Muscle of leg (tissue), 16 donors: ENCODE data around the gene TOMM34. TPM values are rescaled to one million over a fixed set of nuclear protein-coding genes. Genes with fewer than 3 reads are reported as not detected.

ENCODE experiments used
- DNase-seq: peaks from one replicate; pipeline ENCODE4 v3.0.0; 2013
- H3K27ac ChIP-seq: one replicate; pipeline ENCODE4 v1.5.1; 2013; ENCODE audit warnings: mild to moderate bottlenecking, low read length, control low read depth
- H3K27me3 ChIP-seq: one replicate; pipeline ENCODE4 v1.6.1; 2013; ENCODE audit warnings: low read length; ENCODE audit not compliant: control insufficient read depth, insufficient read depth
- H3K36me3 ChIP-seq: one replicate; pipeline ENCODE4 v1.6.1; 2013; ENCODE audit warnings: low read length; ENCODE audit not compliant: control insufficient read depth, insufficient read depth
- H3K4me1 ChIP-seq: one replicate; pipeline ENCODE4 v1.6.1; 2013; ENCODE audit warnings: low read length; ENCODE audit not compliant: control insufficient read depth, insufficient read depth
- H3K4me3 ChIP-seq: one replicate; pipeline ENCODE4 v1.5.1; 2013; ENCODE audit warnings: low read length, control low read depth
- H3K9me3 ChIP-seq: replicated peaks from 2 replicates; pipeline ENCODE4 v1.6.1; 2013; ENCODE audit warnings: low read depth, low read length; ENCODE audit not compliant: control insufficient read depth
- WGBS: methylation state at CpG from one replicate; pipeline ENCODE4 v1.1.5; 2013; ENCODE audit warnings: missing lambda C conversion rate; ENCODE audit not compliant: insufficient coverage; 5-methylcytosine and 5-hydroxymethylcytosine counted together
- long read RNA-seq, 11 donors: transcript quantifications; one replicate each; lab custom pipeline, GENCODE V29; 2026
- polyA plus RNA-seq, 8 donors: library from polyadenylated mRNA; unstranded; fragments of 120-200 nt; gene quantifications; one replicate each; pipeline versions ENCODE4 v1.2.1 to v1.2.3, GENCODE V29; 2013; ENCODE audit warnings: inconsistent platforms in 1 of 8, low replicate concordance in 1 of 8; ENCODE audit not compliant: insufficient read length in 8 of 8, insufficient read depth in 1 of 8
- total RNA-seq: library from RNA; stranded (reverse); fragments of 120-200 nt; gene quantifications from one replicate; pipeline ENCODE4 v1.2.4, GENCODE V29; 2013

The TOMM34 gene
- total RNA-seq (9.7 TPM), polyA plus RNA-seq (10 to 100 TPM; 12.4 to 17.9 (median 14.8) TPM)
- long read RNA-seq, donor 1, partial matches to known transcripts, result 5 of 9 reads
- long read RNA-seq, donor 1, other reads (novel, unspliced or antisense), result 0 of 9 reads
- long read RNA-seq, donor 2, partial matches to known transcripts, result 0 of 1 reads
- long read RNA-seq, donor 2, other reads (novel, unspliced or antisense), result 0 of 1 reads
- long read RNA-seq, donor 3, transcript TOMM34-201 (7 exons, 2,062 nt), result major isoform, 7 of 18 reads
- long read RNA-seq, donor 3, partial matches to known transcripts, result 11 of 18 reads
- long read RNA-seq, donor 3, other reads (novel, unspliced or antisense), result 0 of 18 reads
- long read RNA-seq, donor 4, partial matches to known transcripts, result 0 of 4 reads
- long read RNA-seq, donor 4, other reads (novel, unspliced or antisense), result 0 of 4 reads
- long read RNA-seq, donor 5, transcript TOMM34-201 (7 exons, 2,062 nt), result major isoform, 13 of 22 reads
- long read RNA-seq, donor 5, partial matches to known transcripts, result 9 of 22 reads
- long read RNA-seq, donor 5, other reads (novel, unspliced or antisense), result 0 of 22 reads
- long read RNA-seq, donor 6, transcript TOMM34-201 (7 exons, 2,062 nt), result major isoform, 8 of 18 reads
- long read RNA-seq, donor 6, partial matches to known transcripts, result 10 of 18 reads
- long read RNA-seq, donor 6, other reads (novel, unspliced or antisense), result 0 of 18 reads
- long read RNA-seq, donor 7, transcript TOMM34-201 (7 exons, 2,062 nt), result major isoform, 6 of 11 reads
- long read RNA-seq, donor 7, partial matches to known transcripts, result 5 of 11 reads
- long read RNA-seq, donor 7, other reads (novel, unspliced or antisense), result 0 of 11 reads
- long read RNA-seq, donor 8, transcript TOMM34-201 (7 exons, 2,062 nt), result major isoform, 6 of 12 reads
- long read RNA-seq, donor 8, partial matches to known transcripts, result 6 of 12 reads
- long read RNA-seq, donor 8, other reads (novel, unspliced or antisense), result 0 of 12 reads
- long read RNA-seq, donor 9, transcript TOMM34-201 (7 exons, 2,062 nt), result major isoform, 5 of 5 reads
- long read RNA-seq, donor 9, partial matches to known transcripts, result 0 of 5 reads
- long read RNA-seq, donor 9, other reads (novel, unspliced or antisense), result 0 of 5 reads
- long read RNA-seq, donor 10, transcript TOMM34-201 (7 exons, 2,062 nt), result major isoform, 9 of 14 reads
- long read RNA-seq, donor 10, partial matches to known transcripts, result 5 of 14 reads
- long read RNA-seq, donor 10, other reads (novel, unspliced or antisense), result 0 of 14 reads
- long read RNA-seq, donor 11, partial matches to known transcripts, result 0 of 4 reads
- long read RNA-seq, donor 11, other reads (novel, unspliced or antisense), result 0 of 4 reads

- Histone ChIP-seq H3K36me3 (peaks cover 15% of the 10 kb centered on the region), H3K4me1 (peaks cover 9% of the 10 kb centered on the region)
- peak; percentile 96 for DNase-seq
These were observed at the start of gene TOMM34 for GRCh38 chr20:44960103-44960852. TSS of gene TOMM34 (minus strand) at chr20:44960397. CDS start at chr20:44960333, 64 bp downstream.

GRCh38 chr20:45008521-45009049 is 48.4 kb upstream of the TOMM34 start:
- Histone ChIP-seq H3K27ac (no peak overlapping the region), H3K4me1 (no peaks in the 10 kb centered on the region), H3K36me3 (peaks cover 5% of the 10 kb centered on the region), H3K4me3 (no peak overlapping the region), H3K27me3 (no peaks in the 10 kb centered on the region), H3K9me3 (no peaks in the 10 kb centered on the region)
- no peak for DNase-seq

More at GRCh38 chr20:44960103-44960852, at the start of gene TOMM34:
- Histone ChIP-seq H3K9me3 (no peaks in the 10 kb centered on the region), H3K4me3 (peak within 1 kb of the TSS; percentile 62), H3K27ac (peak within 1 kb of the TSS; percentile 62), H3K27me3 (no peaks in the 10 kb centered on the region)
- under 1% methylated on average over 59 of the region's 60 CpGs for WGBS

- Histone ChIP-seq H3K4me3 (no peak overlapping the region), H3K36me3 (peaks cover 24% of the 10 kb centered on the region), H3K27me3 (no peaks in the 10 kb centered on the region), H3K4me1 (no peaks in the 10 kb centered on the region), H3K9me3 (no peaks in the 10 kb centered on the region), H3K27ac (no peak overlapping the region)
- DNase-seq, result no peak
- WGBS, result 87% methylated on average over 2 of the region's 5 CpGs
These were observed 37.5 kb upstream of the TOMM34 start for GRCh38 chr20:44997668-44998067.

- WGBS, result 93% methylated on average over 5 of the region's 6 CpGs
- Histone ChIP-seq H3K36me3 (peaks cover 24% of the 10 kb centered on the region), H3K4me1 (no peaks in the 10 kb centered on the region), H3K27me3 (no peaks in the 10 kb centered on the region), H3K9me3 (no peaks in the 10 kb centered on the region), H3K4me3 (no peak overlapping the region), H3K27ac (no peak overlapping the region)
- DNase-seq, result no peak
These were observed 37.0 kb upstream of the TOMM34 start for GRCh38 chr20:44997171-44997570.

GRCh38 chr20:44993343-44993742 is 33.1 kb upstream of the TOMM34 start:
- no peaks in the 10 kb centered on the region for H3K4me1 ChIP-seq
- no peaks in the 10 kb centered on the region for H3K27me3 ChIP-seq
- DNase-seq, result no peak
- no peak overlapping the region for H3K4me3 ChIP-seq
- WGBS, result 80% methylated on average over 1 of the region's 3 CpGs
- H3K9me3 ChIP-seq, result no peaks in the 10 kb centered on the region
- peaks cover 17% of the 10 kb centered on the region for H3K36me3 ChIP-seq
- no peak overlapping the region for H3K27ac ChIP-seq

GRCh38 chr20:44990957-44991356 is 30.8 kb upstream of the TOMM34 start:
- no peaks in the 10 kb centered on the region for H3K27me3 ChIP-seq
- no peaks in the 10 kb centered on the region for H3K9me3 ChIP-seq
- peaks cover 4% of the 10 kb centered on the region for H3K36me3 ChIP-seq
- DNase-seq, result no peak
- no peak overlapping the region for H3K4me3 ChIP-seq
- H3K4me1 ChIP-seq, result no peaks in the 10 kb centered on the region
- H3K27ac ChIP-seq, result peak overlapping the region; percentile 3

- Histone ChIP-seq H3K4me3 (no peak overlapping the region), H3K27ac (peak overlapping the region; percentile 3), H3K9me3 (no peaks in the 10 kb centered on the region), H3K27me3 (no peaks in the 10 kb centered on the region), H3K4me1 (no peaks in the 10 kb centered on the region), H3K36me3 (peaks cover 3% of the 10 kb centered on the region)
- WGBS, result no CpG with 5 or more reads among the region's 3 CpGs
- DNase-seq, result peak; percentile 10
These were observed 30.2 kb upstream of the TOMM34 start for GRCh38 chr20:44990425-44990824.

GRCh38 chr20:44988631-44989171 is 28.5 kb upstream of the TOMM34 start:
- H3K27me3 ChIP-seq, result no peaks in the 10 kb centered on the region
- no peak overlapping the region for H3K4me3 ChIP-seq
- H3K36me3 ChIP-seq, result no peaks in the 10 kb centered on the region
- H3K9me3 ChIP-seq, result no peaks in the 10 kb centered on the region
- H3K27ac ChIP-seq, result no peak overlapping the region
- H3K4me1 ChIP-seq, result no peaks in the 10 kb centered on the region
- no peak for DNase-seq
- WGBS, result 57% methylated on average over 1 of the region's 1 CpG
